HG02938 (cell line): ENCODE measurements around the gene KCNMB2.

Experiments used
- ATAC-seq: cut with Tn5 transposase; IDR thresholded peaks from one replicate; pipeline ENCODE4 v1.9.1; 2021; ENCODE audit warnings: mild to moderate bottlenecking, moderate library complexity; ENCODE audit not compliant: unreplicated experiment

The KCNMB2 gene

DNA sequence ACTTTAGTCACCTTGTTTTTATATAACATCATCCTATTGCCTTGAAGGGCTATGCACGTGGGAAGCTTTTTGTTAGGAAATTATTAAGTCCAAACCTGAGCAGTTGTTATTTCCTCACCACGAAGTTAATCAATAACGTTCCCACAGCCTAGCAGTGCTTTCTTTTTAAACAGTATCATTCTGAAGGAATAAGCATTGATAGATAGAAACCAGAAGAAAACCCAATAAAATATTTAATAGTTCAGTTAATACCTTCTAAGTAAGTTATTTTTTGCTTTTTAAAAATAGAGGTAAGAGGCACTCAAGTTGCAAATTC is 149.3 kb downstream of the KCNMB2 start:
- ATAC-seq: no peak

DNA sequence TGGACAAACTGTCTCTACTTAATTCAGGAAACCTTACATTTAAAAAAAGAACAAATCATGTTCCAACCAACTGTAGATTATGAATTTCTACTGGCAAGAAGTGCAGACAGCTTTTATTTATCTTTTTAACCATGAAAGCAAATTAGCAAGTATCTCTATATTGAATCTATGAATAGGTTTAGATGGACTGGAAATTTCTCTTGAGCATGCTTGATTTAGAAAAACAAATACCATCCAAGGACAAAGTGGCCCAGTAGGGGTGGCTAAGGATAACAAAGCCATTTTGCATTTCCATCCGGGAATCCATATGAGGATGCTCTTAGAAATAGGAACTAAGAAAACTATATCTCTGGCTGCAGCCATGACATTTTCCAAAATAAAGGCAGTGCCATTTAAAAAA is 150.6 kb downstream of the KCNMB2 start:
- ATAC-seq: no peak

DNA sequence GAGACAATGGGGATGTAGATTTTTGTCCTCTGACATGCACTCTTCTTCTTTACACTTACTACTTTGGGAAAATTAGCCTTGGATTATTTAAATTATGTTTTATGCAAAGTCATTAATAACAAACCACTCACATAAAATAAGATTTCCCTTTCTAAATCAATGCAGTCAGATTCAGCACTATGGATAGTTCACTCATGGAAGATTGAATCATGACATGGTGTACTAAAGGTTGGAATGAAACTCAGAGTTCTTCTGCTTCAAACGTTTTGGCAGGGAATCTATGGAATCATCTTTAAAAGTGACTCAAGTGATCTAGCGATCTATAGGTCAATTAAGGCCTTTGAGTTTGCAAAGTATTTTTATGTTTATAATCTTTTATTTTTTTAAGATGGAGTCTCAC is 154.3 kb downstream of the KCNMB2 start:
- ATAC-seq: no peak

DNA sequence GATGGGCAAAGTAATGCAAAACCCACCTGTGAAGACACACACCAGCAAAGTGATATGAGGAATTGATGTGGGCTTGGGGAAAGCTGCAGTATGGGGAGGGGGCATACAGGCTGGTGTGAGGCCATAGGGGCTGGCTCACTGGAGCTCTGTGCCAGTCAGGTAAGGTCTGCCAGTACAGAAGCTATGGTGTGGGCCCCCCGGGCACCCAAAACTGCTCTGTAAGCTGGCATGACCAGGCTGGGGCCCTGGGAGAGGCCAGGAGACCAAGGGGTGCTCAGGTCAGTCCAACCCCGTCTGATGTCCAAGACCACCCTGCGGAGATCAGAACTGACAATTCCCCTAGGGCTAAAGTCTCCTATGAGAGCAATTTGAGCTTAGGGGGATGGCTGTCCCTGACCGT is 163.1 kb downstream of the KCNMB2 start:
- ATAC-seq: no peak

DNA sequence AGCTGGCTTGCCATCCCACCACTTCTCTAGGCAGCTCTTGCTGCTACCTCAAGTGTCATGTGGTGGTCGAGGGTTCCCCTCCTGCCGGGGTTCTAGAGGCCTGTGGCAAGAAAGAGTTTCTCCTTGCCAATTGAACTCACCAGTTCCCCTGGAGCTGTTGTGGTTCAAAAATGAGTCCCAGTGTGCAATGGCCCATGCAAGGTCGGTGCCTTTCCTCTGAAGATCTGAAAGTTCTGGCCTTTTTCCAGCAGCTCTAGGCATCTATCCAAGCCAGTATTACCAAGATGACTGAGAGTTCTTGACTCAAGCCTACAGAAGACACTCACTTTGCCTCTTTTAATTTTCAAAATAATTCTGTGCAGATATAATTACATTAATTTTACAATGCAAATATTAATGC is 163.6 kb downstream of the KCNMB2 start:
- ATAC-seq: no peak

DNA sequence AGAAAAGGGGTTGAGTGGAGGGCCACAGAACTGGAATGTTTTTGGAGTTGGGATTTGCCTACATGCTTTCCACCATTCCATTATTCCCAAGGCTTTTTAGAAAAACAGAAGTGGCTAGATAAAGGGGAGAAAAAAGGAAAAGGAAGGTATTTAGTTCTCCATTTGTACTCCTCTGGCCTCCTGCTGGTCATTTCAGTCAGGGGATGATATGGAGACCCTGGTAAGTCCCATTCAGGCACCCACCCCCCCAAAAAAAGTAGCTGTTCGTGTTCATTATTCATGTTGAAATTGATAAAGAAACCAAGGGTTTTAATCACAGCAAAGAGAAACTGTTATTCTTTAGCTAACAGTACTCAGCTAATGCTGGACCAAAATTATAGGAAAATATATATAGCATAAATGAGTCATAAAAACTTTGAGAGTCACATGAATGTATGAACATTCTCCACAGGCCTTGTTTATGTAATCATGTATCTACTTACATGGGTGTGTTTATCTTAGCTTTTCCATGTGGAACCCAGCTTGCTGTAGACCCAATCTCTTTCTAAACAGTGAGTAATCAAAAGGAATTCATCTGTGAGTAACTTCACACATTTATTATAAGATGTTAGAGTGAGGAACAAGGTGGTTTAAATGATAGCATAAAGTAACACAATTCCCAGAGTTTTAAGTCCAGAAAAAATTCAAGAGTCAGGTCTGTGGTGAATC is 167.2 kb downstream of the KCNMB2 start:
- no peak for ATAC-seq

DNA sequence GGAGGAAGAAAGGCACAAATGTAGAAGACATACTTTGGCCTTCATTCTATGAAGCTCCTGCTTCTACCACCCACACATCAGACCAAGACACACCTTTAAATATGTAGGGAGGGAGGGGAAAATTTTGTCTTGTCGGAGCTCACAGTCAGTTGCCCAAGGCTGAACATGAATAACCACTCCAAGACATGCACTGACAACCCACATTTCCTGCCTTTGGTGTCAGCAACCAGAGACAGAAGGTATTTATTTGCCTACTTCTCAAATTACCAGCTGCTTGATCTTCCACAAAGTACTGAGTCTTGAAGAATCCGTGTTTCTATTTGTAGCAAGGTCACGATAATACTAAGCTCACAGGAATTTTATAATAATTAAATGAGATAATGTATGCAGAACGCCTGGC is 169.7 kb downstream of the KCNMB2 start:
- ATAC-seq: no peak

DNA sequence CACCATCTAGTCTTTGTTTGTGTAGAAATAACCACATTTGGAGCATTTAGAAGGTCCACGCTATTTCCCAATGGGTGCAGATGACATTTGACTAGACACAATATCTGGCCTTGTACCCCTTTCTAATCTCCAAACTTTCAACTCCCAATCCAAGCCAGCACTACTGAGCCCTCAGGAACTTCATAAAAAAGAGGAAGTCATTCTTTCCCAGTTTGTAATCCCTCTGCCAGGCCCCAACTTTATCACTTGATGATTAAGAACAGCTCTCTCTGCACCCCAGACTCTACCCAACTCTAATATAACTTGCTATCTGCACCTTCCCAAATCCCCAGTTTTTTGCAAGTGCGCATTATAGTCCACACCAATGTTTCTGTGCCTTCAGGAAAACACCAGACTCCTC is 170.2 kb downstream of the KCNMB2 start:
- no peak for ATAC-seq

DNA sequence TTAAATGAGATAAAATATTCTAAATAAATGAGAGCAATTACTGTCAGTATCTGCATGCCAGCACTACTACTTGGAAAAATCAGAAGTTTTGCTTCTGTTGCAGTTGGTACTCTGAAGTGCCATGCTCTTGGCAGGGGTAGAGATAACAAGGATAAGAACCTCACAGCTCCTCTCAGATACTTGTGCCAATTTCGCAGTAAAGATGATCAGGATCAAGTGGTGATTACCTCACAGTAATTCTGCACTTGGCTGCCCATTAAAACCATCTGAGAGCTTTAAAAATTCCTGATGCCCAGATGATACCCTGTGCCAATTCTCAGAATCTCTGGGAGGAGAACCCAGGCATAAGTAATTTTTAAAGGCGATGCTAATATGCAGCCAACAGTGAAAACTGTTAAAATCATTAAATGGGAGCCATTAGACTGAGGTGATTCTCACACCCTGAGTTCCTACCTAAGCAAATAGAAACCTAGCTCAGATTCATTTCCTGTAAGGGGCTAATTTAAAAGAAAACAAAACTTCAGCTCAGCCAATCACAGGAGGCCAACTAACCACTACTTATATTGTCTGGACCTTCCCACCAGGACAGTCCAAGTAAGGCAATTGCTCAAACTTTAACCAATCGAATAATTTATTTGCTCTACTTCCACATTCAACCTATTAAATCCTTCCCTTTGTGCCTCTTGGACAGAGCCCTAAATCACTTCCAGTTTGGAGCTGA is 171.2 kb downstream of the KCNMB2 start:
- ATAC-seq: no peak

DNA sequence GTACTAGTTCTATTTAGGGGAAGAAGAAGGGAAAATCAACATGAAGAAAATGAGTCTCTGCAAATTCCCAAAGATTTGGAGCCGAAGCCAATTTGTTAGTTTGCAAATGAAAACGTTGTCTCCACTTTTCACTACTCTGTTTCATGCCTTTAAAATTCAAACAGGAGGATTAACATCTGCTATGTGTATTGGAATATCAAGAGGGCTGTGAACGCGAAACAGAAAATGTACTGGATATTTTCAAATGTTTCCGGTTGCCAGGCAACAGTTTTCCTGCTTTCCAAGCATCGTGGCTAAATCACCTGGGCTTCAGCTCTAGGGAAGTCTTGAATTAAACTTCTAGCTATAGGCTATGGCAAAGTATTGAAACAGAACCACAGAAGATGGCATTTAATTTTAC is 172.8 kb downstream of the KCNMB2 start:
- ATAC-seq: no peak

DNA sequence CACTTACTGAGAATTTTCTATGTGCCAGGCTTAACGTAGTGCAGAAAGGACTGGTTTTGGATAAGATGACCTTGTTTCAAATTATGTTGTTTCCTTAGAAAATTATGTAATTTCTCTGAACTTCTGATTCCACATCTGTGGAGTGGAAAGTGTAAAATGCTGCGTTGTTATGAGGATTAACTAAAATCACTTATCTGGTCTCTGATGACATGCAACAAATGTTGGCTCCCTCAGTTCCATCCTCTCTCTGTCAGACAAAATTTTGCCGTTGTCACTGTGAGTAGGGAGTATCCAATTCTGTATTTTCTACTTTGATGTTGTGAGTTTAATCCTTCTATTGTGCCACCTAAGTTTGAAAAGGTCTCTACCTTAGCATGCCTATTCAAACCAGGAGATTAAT is 175.5 kb downstream of the KCNMB2 start:
- ATAC-seq: no peak

DNA sequence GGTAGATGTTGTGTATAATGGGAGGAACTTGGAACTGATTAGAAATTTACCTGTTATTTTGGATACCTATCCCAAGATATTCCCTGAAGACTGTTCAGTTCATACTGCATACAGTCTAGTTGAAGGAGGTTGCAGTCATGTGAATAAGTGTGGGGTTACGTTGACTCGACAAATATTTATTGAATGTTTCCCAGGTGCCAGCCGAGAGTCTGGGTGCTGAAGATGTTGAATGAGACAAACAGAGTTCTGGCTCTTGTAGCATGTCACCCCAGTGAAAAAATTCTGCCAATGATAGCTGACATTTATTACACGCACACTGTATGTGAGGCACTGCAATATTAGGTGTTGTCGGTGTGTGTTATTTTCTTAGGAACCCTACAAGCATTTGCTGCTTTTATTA is 176.0 kb downstream of the KCNMB2 start:
- no peak for ATAC-seq

DNA sequence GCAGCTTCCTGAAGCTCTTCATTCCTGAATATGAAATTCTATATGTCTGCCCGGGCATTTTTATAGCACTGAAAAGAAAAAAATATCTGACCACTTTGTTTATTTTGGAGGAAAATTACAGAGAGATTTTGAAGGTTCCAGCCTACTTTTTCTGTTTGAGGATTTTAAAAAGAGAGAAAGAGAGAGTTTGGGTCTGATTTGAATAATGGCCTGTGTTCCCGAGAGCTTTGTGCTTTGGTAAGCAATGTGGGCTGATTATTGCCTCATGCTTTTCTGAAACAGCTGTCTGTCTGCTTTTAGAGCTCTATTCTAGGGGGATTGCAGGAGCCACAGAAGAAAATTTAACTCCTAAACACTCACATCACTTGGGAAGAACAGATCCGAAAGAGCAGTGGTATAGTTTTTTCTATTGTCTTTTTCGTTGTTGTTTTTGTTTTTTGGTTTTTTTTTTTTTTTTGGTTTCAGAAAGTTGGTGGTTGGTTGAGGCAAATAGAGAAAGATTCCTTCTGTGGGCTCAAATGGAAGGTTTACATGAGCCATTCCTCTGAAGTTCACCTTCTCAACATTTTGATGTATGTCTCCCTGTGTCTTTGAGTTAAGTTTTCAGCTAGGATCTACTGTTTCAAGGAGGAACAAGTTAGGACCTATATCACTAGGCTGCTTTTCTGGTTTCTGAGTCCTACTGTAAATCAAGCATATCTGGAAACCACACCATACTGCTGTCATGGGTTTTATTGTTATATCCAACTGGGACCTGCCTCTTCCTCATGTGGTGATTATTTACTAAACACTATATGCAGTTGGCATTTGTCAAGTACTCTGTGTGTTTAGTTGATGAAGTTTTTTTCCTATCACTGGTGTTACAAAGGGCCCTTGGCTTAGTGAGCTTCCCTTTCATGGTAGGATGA is 178.9 kb downstream of the KCNMB2 start:
- ATAC-seq: no peak

DNA sequence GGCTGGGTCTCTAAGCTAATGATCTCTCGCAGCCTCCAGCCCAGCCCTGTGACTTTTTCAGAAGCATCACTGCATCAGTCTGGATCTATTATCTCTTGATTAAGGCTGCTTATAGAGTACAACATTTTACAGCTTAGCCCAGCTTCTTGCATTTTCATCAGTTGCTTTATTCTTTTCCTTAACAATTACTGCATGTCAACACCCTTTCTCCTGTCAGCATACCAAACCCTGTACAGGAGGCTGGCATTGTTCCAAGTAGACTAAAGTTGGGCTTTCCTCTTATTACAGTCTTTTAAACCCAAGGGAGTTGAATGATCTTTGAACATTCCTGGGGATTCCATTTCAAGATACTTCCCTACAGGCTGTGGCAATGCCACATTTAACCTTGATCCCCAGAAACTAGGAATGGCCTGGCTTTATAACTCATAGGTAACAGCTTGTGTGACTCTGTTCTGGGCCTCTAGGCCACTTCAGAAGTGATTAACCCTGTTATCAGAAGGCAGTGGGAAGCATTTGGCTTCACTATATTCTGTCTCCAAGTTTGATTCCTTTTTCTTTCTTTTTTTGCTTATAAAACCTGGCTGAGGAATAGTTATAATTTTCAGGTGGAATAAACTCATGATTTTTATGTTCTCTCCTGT is 182.9 kb downstream of the KCNMB2 start:
- ATAC-seq: no peak

DNA sequence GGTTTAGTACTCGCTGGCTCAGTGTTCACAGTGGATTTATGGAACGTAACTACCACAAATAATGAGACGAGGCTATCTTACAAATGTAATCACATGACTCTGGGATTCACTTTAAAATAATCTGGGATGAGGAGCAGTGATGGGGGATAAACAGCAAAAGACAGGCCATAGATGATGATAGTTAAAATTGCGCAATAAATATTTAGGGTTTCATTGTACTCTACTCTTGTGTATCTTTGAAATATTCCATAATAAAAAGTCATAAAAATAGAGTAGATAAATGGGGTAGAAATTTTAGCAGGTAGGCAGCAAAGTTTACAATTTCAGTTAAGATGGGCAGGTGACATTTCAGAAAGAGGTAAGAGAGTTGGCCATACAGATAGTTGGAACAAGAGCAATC is 196.6 kb downstream of the KCNMB2 start:
- no peak for ATAC-seq

DNA sequence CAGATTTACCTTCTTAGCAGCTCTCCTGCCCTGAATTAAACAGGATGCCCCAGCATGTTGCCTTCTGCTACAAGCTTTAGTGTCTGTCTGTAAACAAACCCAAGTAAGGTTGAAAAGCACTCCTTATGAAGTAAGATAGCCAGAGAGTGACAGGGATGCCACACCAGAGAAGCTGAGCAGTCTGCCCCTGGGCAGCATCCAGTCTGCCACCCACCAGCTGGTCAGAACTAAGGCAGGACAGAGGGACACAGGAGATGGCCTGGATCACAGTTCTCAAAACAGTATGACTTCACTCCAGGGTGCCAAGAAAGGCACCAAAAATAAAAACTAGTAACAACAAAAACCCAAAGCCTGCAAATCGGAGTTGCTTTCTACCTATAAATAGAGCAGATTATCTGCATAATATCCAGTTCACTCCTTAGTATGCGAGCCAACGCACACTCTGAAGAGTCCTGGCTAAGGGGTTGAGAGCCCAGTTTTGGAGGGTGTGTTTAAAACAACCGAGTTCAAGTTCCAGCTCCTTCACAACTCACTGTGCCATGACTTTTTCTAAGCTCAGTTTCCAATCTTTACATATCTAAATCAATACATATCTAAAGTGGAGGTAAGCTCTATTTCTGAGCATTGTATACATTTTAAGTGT is 198.9 kb downstream of the KCNMB2 start:
- ATAC-seq: no peak

DNA sequence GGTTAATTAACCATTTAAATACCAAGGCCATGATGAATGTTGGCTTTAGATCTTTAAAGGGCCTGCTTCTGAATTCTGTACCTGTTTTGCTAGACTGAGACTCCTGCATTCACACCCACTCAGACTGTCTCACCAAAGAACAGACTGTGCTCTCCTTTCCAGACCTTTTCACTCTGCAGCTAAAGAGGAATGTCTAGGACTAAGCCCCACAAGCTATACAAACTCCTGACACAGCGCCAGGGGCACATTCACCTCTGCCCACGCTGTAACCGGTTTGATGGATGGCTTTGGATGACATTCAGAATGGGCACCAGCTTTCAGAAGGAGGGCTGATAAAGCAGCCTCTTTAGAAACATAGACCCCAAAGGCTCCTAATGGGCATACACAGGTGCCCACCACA is 200.1 kb downstream of the KCNMB2 start:
- no peak for ATAC-seq

DNA sequence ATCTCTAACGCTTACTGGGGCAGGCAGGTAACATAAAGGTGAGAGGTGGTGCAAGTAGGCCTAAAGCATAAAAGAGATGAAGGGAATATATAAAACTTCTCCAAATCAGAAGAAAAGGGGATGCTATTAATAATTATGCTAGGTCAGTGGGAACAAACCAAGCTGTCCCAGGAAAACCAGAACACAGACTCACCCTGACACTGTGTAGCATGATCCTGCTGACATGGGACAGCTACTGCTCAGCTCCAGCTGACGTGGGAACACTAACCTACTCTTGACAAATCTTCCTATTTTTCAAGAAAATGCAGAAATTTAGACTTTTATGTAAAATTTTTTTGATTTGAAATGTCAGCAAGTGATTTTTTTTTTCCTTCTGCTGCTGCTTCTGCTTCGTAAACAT is 203.5 kb downstream of the KCNMB2 start:
- no peak for ATAC-seq

DNA sequence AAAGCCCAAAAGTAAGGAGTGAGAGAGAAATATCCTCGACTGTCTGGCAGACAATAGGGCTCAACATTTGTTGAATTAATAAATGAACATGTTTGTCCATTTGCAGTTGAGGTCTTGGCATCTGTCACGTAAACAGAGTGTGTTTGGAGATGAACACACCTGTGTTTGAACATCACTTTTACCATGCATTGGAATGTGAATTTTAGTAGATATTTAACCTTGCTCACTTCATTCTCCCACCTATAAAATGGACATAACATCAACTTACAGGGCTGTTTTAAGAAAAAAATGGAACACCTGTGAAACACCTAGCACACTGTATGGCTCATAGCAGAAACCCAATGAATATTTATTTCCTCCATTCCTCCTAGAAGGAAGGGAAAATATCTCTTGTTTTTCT is 204.8 kb downstream of the KCNMB2 start:
- no peak for ATAC-seq

DNA sequence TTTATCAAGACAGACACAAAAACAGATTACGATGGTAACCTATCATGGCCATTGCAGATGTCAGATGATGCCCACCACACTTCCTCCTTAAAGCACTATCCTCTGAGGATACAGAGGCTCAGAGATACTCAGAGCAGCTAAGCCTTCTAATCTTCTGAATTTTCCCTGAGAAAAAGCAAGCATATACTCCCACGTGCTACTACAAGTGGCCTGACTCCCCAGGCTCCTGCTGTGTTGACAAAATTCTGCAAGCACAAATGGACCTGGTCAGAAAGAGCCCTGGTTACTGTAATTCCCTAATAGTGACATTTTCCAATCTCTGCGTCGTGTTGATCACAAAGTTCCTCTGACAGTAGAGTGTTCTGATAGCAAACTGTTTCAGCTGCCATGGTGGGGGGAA is 207.1 kb downstream of the KCNMB2 start:
- ATAC-seq: no peak
